Thyroid gland (tissue), 4 donors: Measurements from ENCODE around the gene DNAJC21.

ENCODE experiments used
- CTCF ChIP-seq, 6 experiments: fragments of 200-600 bp in 3 of 6; fragments of 450-650 bp in 3 of 6; sonication (generic) in 3 of 6; IDR thresholded peaks; one replicate each; pipeline ENCODE4 v1.5.1; 2016 to 2019; ENCODE audit warnings: antibody characterized with exemption in 6 of 6, mild to moderate bottlenecking in 2 of 6, inconsistent platforms in 1 of 6, moderate library complexity in 1 of 6
- POLR2A ChIP-seq, 2 donors: fragments of 450-650 bp; IDR thresholded peaks; one replicate each; pipeline ENCODE4 v1.6.1; 2017; ENCODE audit warnings: antibody characterized with exemption in 2 of 2, mild to moderate bottlenecking in 2 of 2, moderate library complexity in 1 of 2

- TF ChIP-seq CTCF (IDR thresholded peaks at IDR 0.05) (no peak), POLR2A (IDR thresholded peaks at IDR 0.05) (no peak)
Observed at GRCh38 chr5:34996261-34996660, 66.9 kb downstream of the DNAJC21 start.
